Esophagus muscularis mucosa (tissue), 4 donors: ENCODE measurements around the gene LKAAEAR1. TPM values are rescaled to one million over a fixed set of nuclear protein-coding genes. Genes with fewer than 3 reads are reported as not detected.

ENCODE experiments used
- DNase-seq: peaks from one replicate; pipeline ENCODE4 v3.0.0-alpha.2; 2017; ENCODE audit errors: extremely low spot score
- H3K27ac ChIP-seq, 4 donors: fragments of 200-600 bp; sonication (generic); replicated peaks in 1 of 4; 1 replicate in 3 of 4; 2 replicates in 1 of 4; pipeline ENCODE4 v1.5.1; 2016 to 2019; ENCODE audit warnings: mild to moderate bottlenecking in 1 of 4
- H3K27me3 ChIP-seq, 4 donors: fragments of 200-600 bp; sonication (generic); one replicate each; pipeline versions ENCODE4 v1.5.1 to v1.6.0; 2016 to 2019
- H3K36me3 ChIP-seq, 4 donors: fragments of 200-600 bp; sonication (generic); one replicate each; pipeline ENCODE4 v1.5.1; 2016 to 2019
- H3K4me1 ChIP-seq, 4 donors: fragments of 200-600 bp; sonication (generic); one replicate each; pipeline ENCODE4 v1.5.1; 2016 to 2019
- H3K4me3 ChIP-seq, 4 donors: fragments of 200-600 bp; sonication (generic); 1 replicate in 2 of 4; 2 replicates in 2 of 4; pipeline ENCODE4 v1.5.1; 2016 to 2019; ENCODE audit warnings: mild to moderate bottlenecking in 4 of 4, moderate library complexity in 1 of 4
- H3K9me3 ChIP-seq, 4 donors: fragments of 200-600 bp; sonication (generic); 1 replicate in 3 of 4; 2 replicates in 1 of 4; pipeline ENCODE4 v1.5.1; 2016 to 2019
- CTCF ChIP-seq, 3 experiments: fragments of 200-600 bp in 2 of 3; fragments of 450-650 bp in 1 of 3; sonication (generic) in 2 of 3; IDR thresholded peaks; one replicate each; pipeline ENCODE4 v1.5.1; 2017 to 2019; ENCODE audit warnings: antibody characterized with exemption in 3 of 3, mild to moderate bottlenecking in 2 of 3, moderate library complexity in 1 of 3
- EP300 ChIP-seq: sonication (generic); formaldehyde crosslinking; IDR thresholded peaks from one replicate; pipeline ENCODE4 v1.6.1; 2017; ENCODE audit warnings: antibody characterized with exemption
- POLR2A ChIP-seq: fragments of 450-650 bp; IDR thresholded peaks from one replicate; pipeline ENCODE4 v1.6.1; 2017; ENCODE audit warnings: antibody characterized with exemption, moderate library complexity, mild to moderate bottlenecking, low read depth
- POLR2AphosphoS5 ChIP-seq, 2 donors: sonication (generic); formaldehyde crosslinking; IDR thresholded peaks; one replicate each; pipeline ENCODE4 v1.6.1; 2017; ENCODE audit warnings: antibody characterized with exemption in 2 of 2
- WGBS: methylation state at CpG from one replicate; pipeline ENCODE4 v1.1.5; 2018; 5-methylcytosine and 5-hydroxymethylcytosine counted together
- intact Hi-C: fragments of 100-400 bp; cut with DNase I; formaldehyde crosslinking; loops from one replicate; pipeline ENCODE4 v1.15.1; 2023
- total RNA-seq, 4 donors: library from RNA; depleted of rRNA; stranded (reverse); fragments of >200 nt; gene quantifications; one replicate each; pipeline versions ENCODE4 v1.1.0 to v1.2.1, GENCODE V29; 2016

Gene LKAAEAR1
- total RNA-seq, 4 donors from 2014 or later = not detected

- H3K27me3 ChIP-seq = peaks cover 0 to 23% (median 0%) of the 10 kb centered on the region in 4 donors
- no peaks in the 10 kb centered on the region for H3K36me3 ChIP-seq
- no peak overlapping the region for H3K27ac ChIP-seq
- TF ChIP-seq CTCF (IDR thresholded peaks at IDR 0.05) (no peak), POLR2AphosphoS5 (IDR thresholded peaks at IDR 0.05) (no peak), POLR2A (no peak), EP300 (no peak)
- H3K9me3 ChIP-seq = no peaks in the 10 kb centered on the region
- no peak overlapping the region for H3K4me3 ChIP-seq
- intact Hi-C loops = no loop called here
- 68% methylated on average over 14 of the region's 19 CpGs for WGBS
- no peaks in the 10 kb centered on the region for H3K4me1 ChIP-seq
- no peak for DNase-seq
These were observed 27.8 kb upstream of the LKAAEAR1 start for GRCh38 chr20:64111841-64112641.

GRCh38 chr20:64110411-64111068 is 26.3 kb upstream of the LKAAEAR1 start:
- Histone ChIP-seq H3K4me1 (no peaks in the 10 kb centered on the region), H3K9me3 (no peaks in the 10 kb centered on the region), H3K36me3 (no peaks in the 10 kb centered on the region), H3K27me3 (peaks cover 0 to 32% (median 0%) of the 10 kb centered on the region in 4 donors), H3K4me3 (no peak overlapping the region), H3K27ac (no peak overlapping the region)
- intact Hi-C loops = no loop called here
- TF ChIP-seq CTCF (IDR thresholded peaks at IDR 0.05) (no peak), EP300 (no peak), POLR2A (no peak), POLR2AphosphoS5 (IDR thresholded peaks at IDR 0.05) (no peak)
- WGBS = 95% methylated on average over 4 of the region's 10 CpGs
- DNase-seq = no peak

GRCh38 chr20:64109831-64110391 is 25.7 kb upstream of the LKAAEAR1 start:
- TF ChIP-seq EP300 = no peak
- TF ChIP-seq POLR2AphosphoS5 (IDR thresholded peaks at IDR 0.05) = no peak
- TF ChIP-seq POLR2A = no peak
- TF ChIP-seq CTCF (IDR thresholded peaks at IDR 0.05) = no peak
- no peak overlapping the region for H3K27ac ChIP-seq
- DNase-seq = no peak
- H3K4me3 ChIP-seq = no peak overlapping the region
- H3K4me1 ChIP-seq = no peaks in the 10 kb centered on the region
- intact Hi-C loops = no loop called here
- no peaks in the 10 kb centered on the region for H3K36me3 ChIP-seq
- H3K9me3 ChIP-seq = no peaks in the 10 kb centered on the region
- 40% methylated on average over 2 of the region's 16 CpGs for WGBS
- peaks cover 0 to 36% (median 0%) of the 10 kb centered on the region in 4 donors for H3K27me3 ChIP-seq

- no peak for DNase-seq
- Histone ChIP-seq H3K27me3 (peaks cover 0 to 45% (median 0%) of the 10 kb centered on the region in 4 donors), H3K27ac (no peak overlapping the region), H3K36me3 (no peaks in the 10 kb centered on the region), H3K4me3 (no peak overlapping the region), H3K4me1 (no peaks in the 10 kb centered on the region), H3K9me3 (no peaks in the 10 kb centered on the region)
- TF ChIP-seq POLR2AphosphoS5 (IDR thresholded peaks at IDR 0.05) = no peak
- no peak for TF ChIP-seq CTCF (IDR thresholded peaks at IDR 0.05)
- TF ChIP-seq POLR2A = no peak
- no peak for TF ChIP-seq EP300
- intact Hi-C loops = no loop called here
- WGBS = 78% methylated on average over 15 of the region's 26 CpGs
These were observed 24.8 kb upstream of the LKAAEAR1 start for GRCh38 chr20:64108731-64109681.
